CD4-positive, alpha-beta T cell treated with Interleukin-6 for 4 hours (primary cell): ENCODE measurements around the gene CPNE7.

ENCODE experiments used
- DNase-seq: peaks from one replicate; pipeline ENCODE4 v3.0.0-alpha.2; 2020; ENCODE audit warnings: mixed read lengths

Gene CPNE7

DNA sequence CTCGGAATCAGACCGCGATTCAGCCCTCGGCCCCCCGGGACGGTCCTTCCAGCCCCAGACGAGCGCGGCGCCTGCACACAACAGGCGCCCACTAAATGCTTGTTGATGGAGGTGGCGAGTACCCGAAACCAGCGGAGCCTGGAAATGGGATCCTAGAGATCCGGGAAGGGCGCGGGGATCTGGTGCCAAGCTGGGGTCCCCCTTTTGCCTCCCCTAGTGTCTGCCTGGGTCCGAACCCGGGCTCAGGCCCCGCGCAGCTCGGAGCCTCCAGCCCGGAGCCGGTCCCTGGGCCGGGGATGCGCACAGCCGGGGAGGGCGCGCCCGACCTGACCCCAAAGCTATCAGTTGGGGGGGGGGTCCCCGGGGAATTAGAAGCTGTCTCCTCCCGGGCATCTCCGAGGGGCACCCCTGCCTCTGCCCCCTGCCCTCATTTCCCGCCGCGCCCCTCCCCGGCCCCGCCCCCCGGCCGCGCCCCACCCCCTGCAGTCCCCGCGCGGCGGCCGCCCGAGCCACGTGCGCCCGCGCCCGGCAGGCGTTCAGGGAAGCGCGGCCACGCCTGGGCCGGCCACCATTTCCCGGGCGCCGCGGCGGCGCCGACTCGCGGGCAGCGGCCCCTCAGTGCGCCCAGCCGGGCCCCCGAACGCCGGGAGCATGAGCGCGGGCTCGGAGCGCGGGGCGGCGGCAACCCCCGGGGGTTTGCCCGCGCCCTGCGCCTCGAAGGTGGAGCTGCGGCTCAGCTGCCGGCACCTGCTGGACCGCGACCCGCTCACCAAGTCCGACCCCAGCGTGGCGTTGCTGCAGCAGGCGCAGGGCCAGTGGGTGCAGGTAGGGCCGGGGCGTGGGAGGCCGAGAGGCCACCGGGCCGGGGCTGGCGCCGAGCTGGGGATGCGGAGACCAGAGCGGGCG, at the start of gene CPNE7:
Gene CPNE7, plus strand, starts transcription at position 512 of the 906 bp plus-strand sequence. Its CDS starts 140 bp downstream, at position 652.
- DNase-seq, result peak; percentile 17

DNA sequence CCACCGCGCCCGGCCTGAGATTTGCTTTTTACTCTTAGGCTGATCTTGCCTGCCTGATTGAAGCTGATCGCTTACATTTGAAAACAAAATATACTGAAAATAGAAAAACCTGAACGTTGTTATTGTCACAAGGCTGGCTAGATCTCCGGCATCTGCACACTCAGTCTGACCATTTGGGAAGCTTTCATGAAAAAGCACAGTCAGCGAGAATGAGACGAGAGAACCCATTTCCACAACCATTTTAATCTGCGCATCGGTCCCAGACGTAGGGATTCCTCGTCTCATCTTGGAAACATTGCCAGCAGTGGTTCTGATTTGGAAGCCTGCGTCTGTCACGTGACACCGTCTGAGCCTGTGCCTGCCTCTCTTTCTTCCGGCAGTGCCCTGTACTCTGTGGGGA, 46.5 kb upstream of the CPNE7 start:
- DNase-seq, result no peak

DNA sequence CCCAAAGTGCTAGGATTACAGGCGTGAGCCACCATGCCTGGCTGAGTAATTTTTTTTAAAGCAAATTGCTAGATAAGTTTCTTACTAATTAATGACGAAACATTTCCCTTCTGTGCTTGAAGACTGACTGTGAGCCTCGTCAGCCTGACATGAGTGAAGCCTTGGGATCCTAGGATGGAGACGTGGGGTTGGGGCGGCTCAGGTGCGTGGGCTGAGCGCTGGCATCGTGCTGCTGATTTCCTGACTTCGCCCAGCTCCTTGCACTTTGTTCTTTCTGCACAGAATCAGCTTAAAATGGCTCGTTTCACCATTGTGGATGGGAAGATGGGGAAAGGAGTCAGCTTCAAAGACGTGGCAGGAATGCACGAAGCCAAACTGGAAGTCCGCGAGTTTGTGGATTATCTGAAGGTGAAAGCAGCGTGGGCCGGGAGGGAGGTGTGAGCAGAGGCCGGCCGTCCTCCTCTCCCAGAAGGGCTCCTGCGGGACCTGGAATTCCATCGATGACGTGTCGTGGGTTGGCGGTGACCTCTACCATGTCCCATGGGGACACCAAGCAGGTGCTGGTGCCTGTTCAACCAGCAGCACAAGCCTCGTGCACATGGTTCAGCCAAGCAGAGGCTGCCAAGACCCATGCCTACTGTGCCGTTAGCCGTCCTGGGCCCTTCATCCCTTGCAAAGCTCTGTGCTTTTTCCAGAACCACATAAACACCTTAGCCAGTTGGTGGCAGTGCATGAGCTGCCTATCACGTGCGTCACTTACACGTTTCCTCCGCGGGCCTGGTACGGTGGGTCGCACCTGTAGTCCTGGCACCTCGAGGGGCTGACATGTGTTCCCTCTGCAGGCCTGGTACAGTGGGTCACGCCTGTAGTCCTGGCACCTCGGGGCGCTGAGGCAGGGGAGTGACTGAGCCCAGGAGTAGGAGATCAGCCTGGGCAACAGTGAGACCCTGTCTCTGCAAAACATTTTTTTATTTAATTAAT, 44.9 kb upstream of the CPNE7 start:
- DNase-seq, result no peak

DNA sequence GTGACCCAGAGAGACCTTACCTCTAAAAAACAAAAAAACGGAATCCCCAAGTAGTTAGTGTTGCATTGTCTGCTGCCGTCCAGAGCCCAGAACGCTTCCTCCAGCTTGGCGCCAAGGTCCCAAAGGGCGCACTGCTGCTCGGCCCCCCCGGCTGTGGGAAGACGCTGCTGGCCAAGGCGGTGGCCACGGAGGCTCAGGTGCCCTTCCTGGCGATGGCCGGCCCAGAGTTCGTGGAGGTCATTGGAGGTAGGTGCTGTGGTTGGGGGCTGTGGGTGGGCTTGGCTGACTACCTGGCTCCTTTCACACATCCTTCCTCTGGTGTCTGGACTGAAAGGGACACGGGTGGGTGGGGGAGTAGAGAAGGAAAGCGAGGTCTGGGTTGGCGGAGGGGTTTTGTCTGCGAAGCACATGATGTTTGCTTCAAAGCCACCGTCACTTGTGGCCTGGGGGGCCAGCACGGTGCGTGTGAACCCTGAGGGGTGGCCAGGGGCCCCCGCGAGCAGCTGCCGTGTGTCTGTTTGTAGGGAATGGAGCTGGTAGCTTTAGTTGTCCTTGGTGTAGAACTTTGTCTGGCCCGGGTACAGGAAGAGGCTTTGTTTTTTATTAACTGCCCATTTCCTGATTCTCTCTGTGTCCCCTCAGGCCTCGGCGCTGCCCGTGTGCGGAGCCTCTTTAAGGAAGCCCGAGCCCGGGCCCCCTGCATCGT, 43.6 kb upstream of the CPNE7 start:
- no peak for DNase-seq

DNA sequence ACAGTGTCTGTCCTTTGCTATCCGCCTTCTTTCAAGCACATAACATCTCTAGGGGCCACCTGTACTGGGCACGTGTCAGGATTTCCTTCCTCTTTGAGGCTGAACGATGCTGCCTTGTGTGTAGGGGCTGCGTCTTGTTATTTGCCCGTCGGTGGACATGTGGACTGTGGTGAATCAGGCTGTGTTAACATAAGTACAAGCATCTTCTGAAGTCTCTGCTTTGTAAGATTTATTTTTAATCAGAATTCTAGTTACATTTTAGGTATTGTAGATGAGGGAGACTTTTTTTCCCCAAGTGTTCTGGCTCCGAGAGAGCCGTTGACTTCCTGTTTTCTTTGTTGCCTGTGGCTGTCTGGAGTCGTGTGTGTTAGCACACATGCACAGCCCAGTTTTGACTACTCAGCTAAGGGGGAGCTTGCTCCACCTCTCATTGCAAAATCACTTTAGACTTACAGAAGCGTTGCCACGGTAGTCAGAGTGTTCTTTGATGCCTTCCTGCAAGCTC, 41.3 kb upstream of the CPNE7 start:
- peak; percentile 66 for DNase-seq

DNA sequence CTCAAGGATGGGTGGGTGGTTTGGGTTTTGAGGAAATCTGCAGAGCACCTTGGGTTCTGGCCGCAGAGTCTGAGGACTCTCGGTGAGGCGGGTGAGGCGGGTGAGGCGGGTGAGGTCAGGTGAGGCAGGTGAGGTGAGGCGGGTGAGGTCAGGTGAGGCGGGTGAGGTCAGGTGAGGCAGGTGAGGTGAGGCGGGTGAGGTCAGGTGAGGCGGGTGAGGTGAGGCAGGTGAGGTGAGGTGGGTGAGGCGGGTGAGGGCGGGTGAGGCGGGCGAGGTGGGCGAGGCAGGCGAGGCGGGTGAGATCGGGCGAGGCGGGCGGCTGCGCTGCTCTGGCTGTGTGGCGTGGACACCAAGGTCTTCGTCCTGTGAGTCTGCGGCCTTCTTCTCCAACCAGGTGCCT, 39.2 kb upstream of the CPNE7 start:
- DNase-seq, result no peak

DNA sequence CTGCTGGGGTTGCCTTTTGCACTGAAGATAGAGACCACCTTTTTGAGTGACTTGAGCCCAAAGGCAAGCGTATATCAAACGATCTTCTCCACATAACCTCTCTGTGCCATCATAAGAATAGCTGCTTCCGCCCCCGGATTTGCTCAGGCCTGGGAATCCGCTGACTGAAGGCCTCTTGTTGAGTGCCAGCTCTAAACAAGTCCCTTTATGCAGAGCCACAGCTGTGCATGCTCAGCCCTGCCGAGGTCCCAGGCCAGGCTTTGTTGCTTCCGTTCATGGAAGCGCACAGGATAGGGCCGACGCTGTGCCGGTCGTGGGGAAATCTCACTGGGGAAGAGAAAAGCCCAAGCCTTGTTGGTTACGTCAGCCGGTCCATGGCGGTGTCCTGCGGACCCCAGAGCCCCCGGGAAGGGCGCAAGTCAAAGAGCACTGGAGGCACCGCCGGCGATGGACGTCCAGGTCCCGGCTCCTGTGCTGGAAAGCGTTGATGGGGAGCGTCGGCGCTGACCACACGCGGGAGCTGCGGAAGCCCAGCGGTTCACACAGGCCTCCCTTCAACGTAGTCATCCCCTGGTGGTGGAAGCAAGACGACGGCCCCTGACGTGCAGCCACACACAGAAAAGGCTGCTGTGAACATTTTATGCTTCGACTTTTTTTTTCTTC, 38.5 kb upstream of the CPNE7 start:
- DNase-seq, result no peak

DNA sequence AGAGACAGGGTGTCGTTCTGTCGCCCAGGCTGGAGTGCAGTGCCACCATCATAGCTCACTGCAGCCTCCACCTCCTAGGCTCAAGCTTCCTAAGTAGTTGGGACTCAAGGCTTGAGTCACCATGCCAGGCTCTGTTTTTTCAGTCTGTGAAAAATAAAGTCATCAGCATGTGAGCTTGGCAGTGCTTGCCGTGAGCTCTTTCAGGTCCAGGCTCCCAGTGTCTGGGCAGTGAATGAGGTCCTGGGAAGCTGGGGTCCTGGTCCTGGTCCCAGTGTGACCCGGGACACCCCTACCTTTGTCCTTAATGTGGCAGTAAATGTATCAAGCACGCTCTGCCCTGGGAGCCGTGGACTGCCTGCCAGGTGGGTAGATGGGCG, 38.0 kb upstream of the CPNE7 start:
- DNase-seq, result no peak

DNA sequence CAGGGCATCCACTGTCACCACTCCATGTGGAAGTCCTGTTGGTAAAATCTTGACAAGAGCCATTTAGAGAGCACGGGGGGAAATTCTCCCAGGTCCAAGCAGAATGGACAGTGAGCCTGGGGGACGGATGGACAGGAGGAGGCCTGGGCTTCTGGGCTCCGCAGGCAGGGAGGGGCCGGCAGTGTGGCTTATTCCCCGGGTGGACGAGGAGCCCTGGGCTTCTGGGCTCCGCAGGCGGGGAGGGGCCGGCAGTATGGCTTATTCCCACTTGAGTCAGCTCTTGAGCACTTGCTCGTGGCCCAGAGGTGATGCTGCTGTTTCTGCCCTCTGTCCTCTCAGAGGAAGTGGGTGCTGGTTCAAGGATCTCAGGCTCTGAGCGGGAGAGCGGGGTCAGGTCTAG, 37.3 kb upstream of the CPNE7 start:
- DNase-seq, result no peak

DNA sequence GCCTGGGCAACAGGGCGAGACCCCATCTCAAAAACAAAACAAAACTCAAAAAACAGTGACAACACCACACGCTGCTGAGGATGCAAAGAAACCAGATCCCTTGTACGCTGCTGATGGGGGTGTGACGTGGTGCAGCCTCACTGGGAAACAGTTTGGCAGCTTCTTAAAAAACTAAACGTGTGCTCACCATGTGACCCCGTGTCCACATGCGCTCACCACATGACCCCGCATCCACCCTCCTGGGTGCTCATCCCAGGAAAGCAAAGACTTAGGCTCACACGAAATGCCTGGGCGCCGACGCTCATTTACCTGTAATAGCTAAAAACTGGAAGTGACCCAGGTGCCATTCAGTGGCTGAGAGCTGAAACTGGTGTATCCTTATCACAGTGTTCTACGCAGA, 35.0 kb upstream of the CPNE7 start:
- DNase-seq, result no peak

DNA sequence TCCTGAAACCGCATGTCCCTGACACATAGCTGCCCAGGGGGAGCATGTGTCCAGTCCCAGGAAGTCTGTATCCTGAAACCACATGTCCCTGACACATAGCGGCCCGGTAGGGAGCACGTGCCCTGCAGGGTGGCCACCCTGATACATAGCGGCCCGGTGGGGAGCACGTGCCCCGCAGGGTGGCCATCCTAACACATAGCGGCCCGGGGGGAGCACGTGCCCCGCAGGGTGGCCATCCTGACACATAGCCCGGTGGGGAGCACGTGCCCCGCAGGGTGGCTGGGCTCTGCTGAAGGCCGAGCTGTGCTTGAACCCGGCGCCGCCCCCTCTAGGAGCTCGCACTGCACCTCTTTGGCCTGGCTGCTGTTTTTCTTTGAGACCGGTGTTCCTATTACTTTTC, 33.8 kb upstream of the CPNE7 start:
- no peak for DNase-seq

DNA sequence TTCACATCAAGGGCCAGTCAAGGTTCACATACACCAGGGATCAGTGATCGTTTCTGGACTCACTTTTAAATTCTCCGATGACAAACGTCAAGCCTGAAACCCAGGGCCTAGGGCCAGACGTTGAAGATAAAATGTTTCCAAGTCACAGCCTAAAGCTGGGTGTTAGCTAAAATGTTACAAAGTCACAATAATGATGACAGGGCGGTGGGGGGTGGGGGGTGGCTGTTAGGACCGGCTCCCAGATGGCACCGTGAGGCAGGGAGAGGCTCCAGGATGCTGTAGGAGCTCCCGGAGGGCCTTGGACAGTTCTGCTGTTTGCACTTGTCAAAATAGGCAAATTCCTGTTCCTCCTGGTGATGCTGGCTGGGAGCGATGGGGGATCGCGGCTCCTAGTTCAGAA, 31.4 kb upstream of the CPNE7 start:
- DNase-seq, result no peak

DNA sequence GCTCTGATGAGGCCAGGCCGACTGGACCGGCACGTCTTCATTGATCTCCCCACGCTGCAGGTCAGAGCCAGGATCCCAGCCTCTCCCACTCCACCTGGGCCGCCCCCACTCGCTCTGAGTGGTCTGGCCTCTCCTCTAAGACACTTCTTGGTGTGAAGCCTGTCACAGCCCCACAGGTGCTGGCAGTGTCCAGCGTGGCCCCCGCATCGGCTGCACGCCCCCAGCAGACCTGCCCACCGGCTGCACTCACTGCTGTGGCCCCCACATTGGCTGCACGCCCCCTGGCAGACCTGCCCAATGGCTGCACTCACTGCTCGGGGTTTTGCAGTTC, 30.9 kb upstream of the CPNE7 start:
- DNase-seq, result no peak

DNA sequence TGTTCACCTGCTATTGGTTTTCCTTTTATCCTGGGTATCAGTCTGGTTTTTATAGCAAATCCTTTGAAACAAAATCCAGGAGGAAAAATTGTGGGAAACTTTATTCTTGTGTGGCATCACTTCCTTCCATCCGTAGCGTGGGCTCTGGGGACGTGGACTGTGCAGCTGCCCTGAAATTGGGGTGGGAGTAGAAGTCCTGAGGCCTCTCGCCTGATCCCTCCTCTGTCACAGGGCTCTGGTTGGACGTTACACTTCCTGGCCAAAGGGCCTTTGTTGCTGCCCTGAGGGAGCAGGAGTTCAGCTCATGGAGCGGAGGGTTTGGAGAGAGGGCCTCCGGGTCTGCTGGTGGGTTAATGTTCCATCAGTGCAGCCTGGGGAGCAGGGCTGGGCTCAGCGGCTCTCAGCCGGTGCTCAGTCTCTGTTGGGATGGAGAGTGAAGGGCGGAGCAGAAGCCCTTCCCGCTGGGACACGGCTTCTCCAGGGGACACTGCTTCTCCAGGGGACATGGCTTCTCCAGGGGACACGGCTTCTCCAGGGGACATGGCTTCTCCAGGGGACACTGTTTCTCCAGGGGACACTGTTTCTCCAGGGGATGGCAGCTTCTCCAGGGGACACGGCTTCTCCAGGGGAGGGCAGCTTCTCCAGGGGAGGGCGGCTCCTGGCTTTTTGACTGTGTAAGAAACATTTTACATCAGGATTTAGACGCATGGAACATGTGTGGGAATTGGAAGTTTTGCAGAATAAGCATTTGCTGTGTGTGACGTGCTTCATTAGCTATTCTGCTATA, 30.3 kb upstream of the CPNE7 start:
- DNase-seq, result no peak

DNA sequence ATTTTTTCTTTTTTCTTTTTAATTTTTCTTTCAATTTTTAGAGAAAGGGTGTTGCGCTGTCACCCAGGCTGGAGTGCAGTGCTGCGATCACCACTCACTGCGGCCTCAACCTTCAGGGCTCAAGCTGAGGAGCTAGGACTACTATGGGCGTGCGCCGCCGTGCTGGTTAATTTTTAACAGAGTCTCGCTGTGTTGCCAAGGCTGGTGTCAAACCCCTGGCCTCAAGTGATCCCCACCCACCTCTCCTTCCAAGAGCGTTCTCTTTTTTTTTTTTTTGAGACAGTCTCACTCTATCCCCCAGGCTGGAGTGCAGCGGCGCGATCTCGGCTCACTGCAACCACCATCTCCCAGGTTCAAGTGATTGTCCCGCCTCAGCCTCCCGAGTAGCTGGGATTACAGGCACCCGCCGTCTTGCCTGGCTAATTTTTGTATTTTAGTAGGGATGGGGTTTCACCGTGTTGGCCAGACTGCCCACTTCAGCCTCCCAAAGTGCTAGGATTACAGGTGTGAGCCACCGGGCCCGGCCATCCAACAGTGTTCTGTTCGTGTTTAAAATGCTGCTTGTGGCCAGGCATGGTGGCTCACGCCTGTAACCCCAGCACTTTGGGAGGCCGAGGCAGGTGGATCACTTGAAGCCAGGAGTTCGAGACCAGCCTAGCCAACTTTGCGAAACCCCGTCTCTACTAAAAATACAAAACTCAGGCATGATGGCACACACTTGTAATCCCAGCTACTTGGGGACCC, 29.6 kb upstream of the CPNE7 start:
- DNase-seq, result no peak

DNA sequence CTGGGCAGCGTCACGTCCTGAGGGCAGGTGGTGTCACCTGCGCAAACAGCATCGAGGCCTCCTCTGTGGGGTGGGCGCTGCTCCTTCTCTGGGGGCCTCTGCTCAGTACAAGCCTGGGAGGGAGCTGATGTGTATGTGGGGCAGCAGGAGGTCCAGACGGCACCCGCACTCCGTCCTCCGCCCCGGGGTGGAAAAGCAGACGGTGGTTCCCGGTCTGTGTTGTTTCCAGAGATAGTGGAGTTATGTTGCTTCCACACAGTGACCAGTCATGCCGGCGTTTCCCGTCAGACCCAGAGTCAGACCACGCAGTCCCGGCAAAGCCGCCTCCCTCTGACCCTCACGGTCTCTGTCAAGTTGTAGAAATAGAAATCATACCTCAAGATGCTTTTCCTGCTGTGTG, 28.8 kb upstream of the CPNE7 start:
- no peak for DNase-seq

DNA sequence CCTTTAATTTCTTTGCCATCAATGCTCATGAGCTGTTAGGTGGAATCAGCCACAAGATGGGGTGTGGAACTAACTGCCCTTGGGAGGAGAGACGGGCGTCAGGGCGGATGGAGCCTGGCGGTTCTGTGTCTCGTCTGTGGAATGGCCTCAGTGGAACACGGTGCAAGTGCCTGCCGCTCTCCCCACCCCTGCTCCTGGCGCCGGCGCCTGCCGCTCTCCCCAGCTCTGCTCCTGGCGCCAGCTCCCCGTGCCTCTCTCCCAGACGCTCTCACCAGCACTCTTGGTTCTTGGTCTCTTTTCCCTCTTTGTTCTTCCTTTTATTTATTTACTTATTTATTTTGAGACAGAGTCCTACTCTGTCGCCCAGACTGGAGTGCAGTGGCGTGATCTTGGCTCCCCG, 28.3 kb upstream of the CPNE7 start:
- no peak for DNase-seq

DNA sequence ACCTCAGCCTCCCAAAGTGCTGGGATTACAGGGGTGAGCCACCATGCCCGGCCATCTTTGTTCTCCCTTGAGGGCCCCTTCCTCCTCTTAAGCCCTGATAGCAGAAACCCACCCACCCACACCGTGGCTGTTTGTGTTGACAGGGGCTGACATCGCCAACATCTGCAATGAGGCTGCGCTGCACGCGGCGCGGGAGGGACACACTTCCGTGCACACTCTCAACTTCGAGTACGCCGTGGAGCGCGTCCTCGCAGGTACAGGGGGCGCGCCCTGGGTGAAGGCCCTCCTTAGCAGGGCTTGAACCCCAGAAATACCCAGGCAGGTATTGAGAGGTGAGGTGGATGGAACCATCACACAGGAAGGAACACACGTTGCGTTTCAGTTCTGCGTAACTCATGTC, 27.7 kb upstream of the CPNE7 start:
- DNase-seq, result no peak

DNA sequence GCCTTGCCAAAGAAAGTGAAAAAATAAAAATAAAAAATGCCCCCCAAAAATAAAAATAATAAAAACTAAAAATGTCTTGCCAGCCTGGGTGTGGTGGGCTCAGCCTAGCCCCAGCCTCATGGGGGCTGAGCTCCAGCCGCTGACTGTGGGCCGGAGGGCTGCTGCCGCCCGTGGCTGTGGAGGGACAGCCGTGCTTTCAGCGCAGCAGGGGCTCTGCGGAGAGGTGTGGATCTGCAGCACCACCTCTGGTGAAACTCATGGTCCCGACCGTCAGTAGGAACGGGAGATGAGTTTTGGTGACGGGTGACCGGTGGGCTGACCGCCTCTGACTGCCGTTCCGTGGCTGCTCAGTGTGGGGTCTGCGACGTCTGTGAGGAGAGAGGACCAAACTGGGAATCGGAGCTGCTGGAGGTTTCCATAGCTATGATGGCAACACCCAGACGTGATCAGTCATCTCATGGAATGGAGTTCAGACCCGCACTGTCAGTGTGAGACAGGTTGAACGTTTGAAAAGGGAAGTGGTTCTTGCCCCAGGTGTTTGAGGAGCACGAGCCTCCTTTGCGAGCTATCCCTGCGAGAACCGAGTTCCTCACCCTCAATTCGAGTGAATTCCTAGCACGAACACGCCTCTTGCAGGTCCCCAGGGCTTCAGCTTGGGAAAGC, 27.1 kb upstream of the CPNE7 start:
- DNase-seq, result peak; percentile 22

DNA sequence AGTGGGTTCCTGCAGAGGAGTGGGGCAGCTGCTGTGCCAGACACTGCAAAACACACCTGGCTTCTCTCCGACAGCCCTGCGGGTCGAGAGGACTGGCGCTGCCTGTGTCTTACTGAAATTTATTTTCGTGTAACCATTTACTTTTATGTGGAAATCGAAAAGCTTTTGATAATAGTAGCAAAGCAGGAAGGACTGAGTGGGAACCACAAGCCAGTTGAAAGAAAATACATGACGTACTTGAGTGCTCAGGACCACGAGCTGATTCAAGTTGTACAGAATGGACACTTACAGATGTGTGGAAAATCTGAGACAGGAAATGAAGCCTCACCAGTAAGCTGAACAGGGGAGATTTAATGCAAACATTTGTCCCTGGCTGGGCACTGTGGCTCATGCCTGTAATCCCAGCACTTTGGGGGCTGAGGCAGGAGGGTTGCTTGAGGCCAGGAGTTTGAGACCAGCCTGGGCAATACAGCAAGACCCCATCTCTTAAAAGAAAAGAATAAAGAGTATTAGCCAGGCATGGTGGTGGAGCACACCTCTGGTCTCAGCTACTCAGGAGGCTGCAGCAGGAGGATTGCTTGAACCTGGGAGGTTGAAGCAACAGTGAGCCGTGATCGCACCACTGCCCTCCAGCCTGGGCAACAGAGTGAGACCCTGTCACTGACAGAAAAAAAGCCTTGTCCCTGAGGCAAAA, 26.4 kb upstream of the CPNE7 start:
- DNase-seq, result no peak
